Calu3 (cell line): ENCODE measurements around the gene RAD23B. TPM values are rescaled to one million over a fixed set of nuclear protein-coding genes. Genes with fewer than 3 reads are reported as not detected.

Experiments used
- BruUV-seq: library from RNA; stranded (reverse); fragments of 400-500 nt; replicated peaks from 2 replicates; lab custom pipeline; 2021; lab: Mats Ljungman, UMichigan
- CTCF ChIA-PET: fragments of 300-600 bp; sonication (Branson Sonifier 250); formaldehyde crosslinking; loops from one replicate; lab custom pipeline; 2022; ENCODE audit warnings: antibody characterized with exemption; lab: Charles Lee
- DNase-seq: peaks from one replicate; pipeline ENCODE4 v3.0.0; 2022
- H3K27ac Mint-ChIP-seq: one replicate; pipeline ENCODE4 v1.8.0; 2022; ENCODE audit warnings: mixed read lengths; ENCODE audit not compliant: unreplicated experiment
- H3K27me3 Mint-ChIP-seq: one replicate; pipeline ENCODE4 v1.8.0; 2022; ENCODE audit warnings: mixed read lengths; ENCODE audit not compliant: unreplicated experiment
- H3K36me3 Mint-ChIP-seq: one replicate; pipeline ENCODE4 v1.8.0; 2022; ENCODE audit warnings: mild to moderate bottlenecking, moderate library complexity, mixed read lengths; ENCODE audit not compliant: insufficient read depth, unreplicated experiment
- H3K4me1 Mint-ChIP-seq: one replicate; pipeline ENCODE4 v1.8.0; 2022; ENCODE audit warnings: mild to moderate bottlenecking, low read depth, mixed read lengths; ENCODE audit not compliant: unreplicated experiment
- H3K4me3 Mint-ChIP-seq: one replicate; pipeline ENCODE4 v1.8.0; 2022; ENCODE audit warnings: mild to moderate bottlenecking, low read depth, moderate library complexity, mixed read lengths; ENCODE audit not compliant: unreplicated experiment
- H3K9me3 Mint-ChIP-seq: one replicate; pipeline ENCODE4 v1.8.0; 2022; ENCODE audit warnings: low read depth, mixed read lengths; ENCODE audit not compliant: unreplicated experiment
- CTCF ChIP-seq: fragments of 200-600 bp; IDR thresholded peaks from one replicate; pipeline ENCODE4 v1.8.0; 2022; ENCODE audit warnings: antibody characterized with exemption; ENCODE audit not compliant: unreplicated experiment
- intact Hi-C: fragments of 100-400 bp; cut with micrococcal nuclease; formaldehyde crosslinking; loops from one replicate; pipeline ENCODE4 v1.10.0; 2022; ENCODE audit not compliant: unreplicated experiment
- total RNA-seq: library from RNA; stranded (reverse); gene quantifications from 2 replicates; pipeline ENCODE4 v1.2.3, GENCODE V29; 2022

The RAD23B gene
- total RNA-seq, 1 experiment from 2014 or later: 82.3 TPM

DNA sequence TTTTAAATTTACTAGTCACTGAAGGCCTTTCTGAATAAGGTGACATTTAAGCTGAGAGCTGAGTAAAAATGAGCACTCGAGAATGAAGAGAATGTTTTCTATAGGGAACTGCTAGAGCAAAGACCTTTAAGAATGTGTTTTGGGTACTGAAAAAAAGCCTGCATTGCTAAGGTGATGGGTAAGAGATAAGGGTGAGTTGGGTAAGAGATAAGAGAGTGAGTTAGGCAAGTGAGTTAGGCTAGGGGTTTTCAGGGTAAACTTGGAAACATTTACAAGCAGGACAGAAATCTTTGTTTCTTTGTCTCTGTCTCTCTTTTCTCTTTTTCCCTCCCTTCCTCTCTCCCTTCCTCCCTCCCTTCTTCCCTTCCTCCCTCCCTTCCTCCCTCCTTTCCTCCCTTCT is 5.6 kb downstream of the RAD23B start:
- H3K27me3 Mint-ChIP-seq: no peaks in the 10 kb centered on the region
- H3K27ac Mint-ChIP-seq: peak overlapping the region; percentile 24
- no peak for DNase-seq
- CTCF ChIA-PET: interaction anchor here (0.6 to 0.7 kb wide), 2 partner anchors 9 to 1763 kb away, joined by 3 to 6 read pairs; no protein-coding TSS in a partner anchor
- peaks cover 25% of the 10 kb centered on the region for H3K4me1 Mint-ChIP-seq
- no peak for TF ChIP-seq CTCF
- H3K9me3 Mint-ChIP-seq: no peaks in the 10 kb centered on the region
- H3K36me3 Mint-ChIP-seq: peaks cover 30% of the 10 kb centered on the region
- no TSS peak for BruUV-seq
- peak overlapping the region; percentile 8 for H3K4me3 Mint-ChIP-seq
- intact Hi-C loops: loop anchor here (5.0 kb wide), 1 partner anchor 34 kb away; no protein-coding TSS in a partner anchor

- Mint-ChIP-seq H3K36me3 (peaks cover 12% of the 10 kb centered on the region), H3K9me3 (no peaks in the 10 kb centered on the region), H3K27ac (no peak overlapping the region), H3K4me3 (no peak overlapping the region), H3K27me3 (no peaks in the 10 kb centered on the region), H3K4me1 (peaks cover 40% of the 10 kb centered on the region)
- CTCF ChIA-PET: no interaction called here
- no peak for TF ChIP-seq CTCF
- no peak for DNase-seq
- BruUV-seq: no TSS peak
- intact Hi-C loops: no loop called here
Observed at GRCh38 chr9:107290619-107291018, 7.5 kb downstream of the RAD23B start.

DNA sequence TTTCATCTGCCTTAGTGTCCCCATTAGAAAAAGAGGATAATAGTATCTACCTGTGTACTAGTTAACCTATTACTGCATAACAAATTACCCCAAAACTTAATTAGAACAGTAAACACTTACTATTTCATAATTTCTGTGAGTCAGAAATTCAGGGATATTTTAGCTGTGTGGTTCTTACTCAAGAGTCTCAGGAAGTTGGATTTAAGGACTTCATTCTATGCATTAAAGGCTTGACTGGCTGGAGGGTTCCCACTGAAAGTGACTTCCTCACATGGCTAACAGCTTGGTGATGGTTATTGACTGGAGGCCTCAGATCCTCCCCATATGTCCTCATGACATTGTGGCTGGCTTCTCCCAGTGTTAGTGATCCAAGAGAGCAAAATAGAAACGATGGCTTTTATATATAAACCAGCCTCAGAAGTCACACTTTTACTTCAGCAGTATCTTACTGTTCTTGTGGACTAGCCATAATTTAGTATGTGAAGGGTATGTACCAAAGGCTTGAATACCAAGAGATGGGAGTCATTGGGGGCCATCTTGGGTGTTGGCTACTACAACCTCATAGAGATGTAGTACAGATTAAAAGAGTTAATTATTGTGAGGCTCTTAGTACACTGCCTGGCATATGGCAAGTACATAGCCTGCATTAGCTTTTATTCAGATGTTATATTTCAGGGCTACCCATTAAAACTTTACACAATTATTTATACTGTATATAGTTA is 9.9 kb downstream of the RAD23B start:
- peaks cover 5% of the 10 kb centered on the region for H3K36me3 Mint-ChIP-seq
- H3K27ac Mint-ChIP-seq: no peak overlapping the region
- H3K27me3 Mint-ChIP-seq: no peaks in the 10 kb centered on the region
- no peak overlapping the region for H3K4me3 Mint-ChIP-seq
- intact Hi-C loops: no loop called here
- DNase-seq: no peak
- peaks cover 46% of the 10 kb centered on the region for H3K4me1 Mint-ChIP-seq
- BruUV-seq: no TSS peak
- no peaks in the 10 kb centered on the region for H3K9me3 Mint-ChIP-seq
- CTCF ChIA-PET: no interaction called here
- no peak for TF ChIP-seq CTCF

- Mint-ChIP-seq H3K27me3 (no peaks in the 10 kb centered on the region), H3K4me3 (no peak overlapping the region), H3K27ac (no peak overlapping the region), H3K36me3 (peaks cover 6% of the 10 kb centered on the region), H3K9me3 (no peaks in the 10 kb centered on the region), H3K4me1 (peaks cover 42% of the 10 kb centered on the region)
- intact Hi-C loops: no loop called here
- CTCF ChIA-PET: no interaction called here
- BruUV-seq: no TSS peak
- DNase-seq: no peak
- TF ChIP-seq CTCF: no peak
Observed at GRCh38 chr9:107293543-107294085, 10.5 kb downstream of the RAD23B start.
